ENCODE measurements around the gene RGL4. TPM values are rescaled to one million over a fixed set of nuclear protein-coding genes. Genes with fewer than 3 reads are reported as not detected.
A peak's percentile ranks its signal among the peaks of the same experiment; 100 is the strongest.

Gene RGL4
- total RNA-seq, 2 experiments from 2014 or later: 24.6 to 24.8 TPM

DNA sequence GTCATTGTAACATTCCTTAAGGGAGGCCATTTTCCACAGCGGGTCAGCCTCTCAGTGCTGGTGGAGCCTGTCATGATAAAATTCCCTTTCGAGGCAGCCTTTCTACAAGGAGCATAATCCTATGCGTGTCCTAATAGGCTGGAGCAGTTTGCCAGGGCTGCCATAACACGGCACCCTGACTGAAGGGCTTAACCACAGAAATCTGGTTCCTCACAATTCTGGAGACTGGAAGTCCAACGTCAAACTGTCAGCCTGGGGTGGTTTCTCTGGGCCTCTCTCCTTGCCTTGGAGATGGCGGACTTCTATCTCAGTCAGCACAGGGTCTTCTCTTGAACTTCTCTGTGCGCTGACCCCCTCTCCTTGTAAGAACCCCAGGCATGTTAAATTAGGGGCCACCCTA, 1.4 kb upstream of the RGL4 start:
- ATAC-seq (ENCODE audit: poor library complexity) (no peak), DNase-seq (no peak)
- ChIA-PET POLR2A (no interaction called here), CTCF (no interaction called here)
- H3K27me3 ChIP-seq (ENCODE audit: control insufficient read depth in 1 of 2, insufficient read depth in 2 of 2, low read length in 2 of 2): no peaks in the 10 kb centered on the region
- intact Hi-C loops (cut with DNase I, micrococcal nuclease): no loop called here
- Mint-ChIP-seq H3K36me3 (ENCODE audit: low read depth) (peaks cover 35% of the 10 kb centered on the region), H3K4me3 (no peak overlapping the region), H3K4me1 (ENCODE audit: low read depth) (peaks cover 6% of the 10 kb centered on the region), H3K9me3 (no peaks in the 10 kb centered on the region), H3K27me3 (no peaks in the 10 kb centered on the region), H3K27ac (no peak overlapping the region)
- H3K9me3 ChIP-seq (ENCODE audit: control insufficient read depth in 1 of 2, insufficient read depth in 1 of 2, low read length in 2 of 2): no peaks in the 10 kb centered on the region
- TF ChIP-seq, protein P1, sequence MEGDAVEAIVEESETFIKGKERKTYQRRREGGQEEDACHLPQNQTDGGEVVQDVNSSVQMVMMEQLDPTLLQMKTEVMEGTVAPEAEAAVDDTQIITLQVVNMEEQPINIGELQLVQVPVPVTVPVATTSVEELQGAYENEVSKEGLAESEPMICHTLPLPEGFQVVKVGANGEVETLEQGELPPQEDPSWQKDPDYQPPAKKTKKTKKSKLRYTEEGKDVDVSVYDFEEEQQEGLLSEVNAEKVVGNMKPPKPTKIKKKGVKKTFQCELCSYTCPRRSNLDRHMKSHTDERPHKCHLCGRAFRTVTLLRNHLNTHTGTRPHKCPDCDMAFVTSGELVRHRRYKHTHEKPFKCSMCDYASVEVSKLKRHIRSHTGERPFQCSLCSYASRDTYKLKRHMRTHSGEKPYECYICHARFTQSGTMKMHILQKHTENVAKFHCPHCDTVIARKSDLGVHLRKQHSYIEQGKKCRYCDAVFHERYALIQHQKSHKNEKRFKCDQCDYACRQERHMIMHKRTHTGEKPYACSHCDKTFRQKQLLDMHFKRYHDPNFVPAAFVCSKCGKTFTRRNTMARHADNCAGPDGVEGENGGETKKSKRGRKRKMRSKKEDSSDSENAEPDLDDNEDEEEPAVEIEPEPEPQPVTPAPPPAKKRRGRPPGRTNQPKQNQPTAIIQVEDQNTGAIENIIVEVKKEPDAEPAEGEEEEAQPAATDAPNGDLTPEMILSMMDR (IDR thresholded peaks at IDR 0.05): no peak
- peaks cover 24% of the 10 kb centered on the region for H3K36me3 ChIP-seq (ENCODE audit: insufficient read depth, low read length)
- H3K27ac ChIP-seq (ENCODE audit: low read depth in 1 of 2, low read length in 2 of 2): no peak overlapping the region
- peaks cover 8% of the 10 kb centered on the region for H3K4me1 ChIP-seq (ENCODE audit: insufficient read depth, low read length)
- no peak overlapping the region for H3K4me3 ChIP-seq (ENCODE audit: low read length)

- ChIA-PET POLR2A (interaction anchor here (1.1 kb wide), 1 partner anchor 95 kb away, joined by 3 read pairs; the partner anchor contains the start of gene SMARCB1), CTCF (no interaction called here)
- Mint-ChIP-seq H3K9me3 (no peaks in the 10 kb centered on the region), H3K27me3 (no peaks in the 10 kb centered on the region), H3K4me3 (no peak overlapping the region), H3K4me1 (ENCODE audit: low read depth) (peaks cover 27% of the 10 kb centered on the region), H3K36me3 (ENCODE audit: low read depth) (peaks cover 47% of the 10 kb centered on the region), H3K27ac (peak overlapping the region; percentile 62)
- no peak for ATAC-seq (ENCODE audit: poor library complexity)
- intact Hi-C loops (cut with DNase I, micrococcal nuclease): loop anchor here in 1 of 2 experiments (10.0 kb wide), 1 partner anchor 547 kb away; the partner anchor contains the start of genes RAB36 and RSPH14
- H3K9me3 ChIP-seq (ENCODE audit: control insufficient read depth in 1 of 2, insufficient read depth in 1 of 2, low read length in 2 of 2): no peaks in the 10 kb centered on the region
- peaks cover 33% of the 10 kb centered on the region for H3K4me1 ChIP-seq (ENCODE audit: insufficient read depth, low read length)
- DNase-seq: no peak
- no peak overlapping the region for H3K27ac ChIP-seq (ENCODE audit: low read depth in 1 of 2, low read length in 2 of 2)
- TF ChIP-seq, protein P1 (IDR thresholded peaks at IDR 0.05): no peak
- H3K4me3 ChIP-seq (ENCODE audit: low read length): no peak overlapping the region
- H3K27me3 ChIP-seq (ENCODE audit: control insufficient read depth in 1 of 2, insufficient read depth in 2 of 2, low read length in 2 of 2): no peaks in the 10 kb centered on the region
- peaks cover 31% of the 10 kb centered on the region for H3K36me3 ChIP-seq (ENCODE audit: insufficient read depth, low read length)
These were observed 1.1 kb downstream of the RGL4 start for GRCh38 chr22:23691748-23692423.

DNA sequence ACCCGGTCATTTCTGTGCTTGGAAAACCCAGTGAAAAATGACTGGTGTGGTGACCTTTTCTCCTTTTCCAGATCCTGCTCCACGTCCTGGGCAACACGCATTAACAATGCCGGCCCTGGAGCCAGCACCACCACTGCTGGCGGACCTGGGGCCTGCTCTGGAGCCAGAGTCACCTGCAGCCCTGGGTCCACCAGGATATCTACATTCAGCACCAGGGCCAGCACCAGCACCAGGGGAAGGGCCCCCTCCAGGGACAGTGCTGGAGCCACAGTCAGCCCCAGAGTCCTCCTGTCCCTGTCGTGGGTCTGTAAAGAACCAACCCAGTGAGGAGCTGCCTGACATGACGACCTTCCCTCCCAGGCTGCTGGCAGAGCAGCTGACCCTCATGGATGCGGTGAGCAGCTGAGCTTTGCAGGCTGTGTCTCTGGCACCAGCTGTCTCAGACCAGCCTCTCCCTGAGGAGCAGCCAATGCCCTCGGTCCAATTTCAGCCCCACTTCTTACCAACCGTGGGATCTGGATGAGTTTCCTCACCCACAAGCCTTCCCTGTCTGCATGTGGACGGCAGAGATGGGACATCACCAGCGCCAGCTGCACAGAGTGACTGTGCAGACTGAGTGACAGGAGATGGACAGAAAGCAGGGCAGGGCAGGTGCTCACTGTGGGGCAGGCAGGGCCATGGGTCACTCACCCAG, 1.9 kb downstream of the RGL4 start:
- intact Hi-C loops (cut with DNase I, micrococcal nuclease): loop anchor here in 1 of 2 experiments (10.0 kb wide), 1 partner anchor 548 kb away; the partner anchor contains the start of genes RAB36 and RSPH14
- peak overlapping the region; percentile 25 for H3K4me3 Mint-ChIP-seq
- Histone ChIP-seq H3K36me3 (ENCODE audit: insufficient read depth, low read length) (peaks cover 31% of the 10 kb centered on the region), H3K27me3 (ENCODE audit: control insufficient read depth in 1 of 2, insufficient read depth in 2 of 2, low read length in 2 of 2) (no peaks in the 10 kb centered on the region), H3K4me1 (ENCODE audit: insufficient read depth, low read length) (peaks cover 42% of the 10 kb centered on the region), H3K9me3 (ENCODE audit: control insufficient read depth in 1 of 2, insufficient read depth in 1 of 2, low read length in 2 of 2) (no peaks in the 10 kb centered on the region), H3K4me3 (ENCODE audit: low read length) (no peak overlapping the region), H3K27ac (ENCODE audit: low read depth in 1 of 2, low read length in 2 of 2) (no peak overlapping the region)
- no peak for ATAC-seq (ENCODE audit: poor library complexity)
- no peaks in the 10 kb centered on the region for H3K27me3 Mint-ChIP-seq
- ChIA-PET POLR2A (no interaction called here), CTCF (no interaction called here)
- DNase-seq: no peak
- H3K27ac Mint-ChIP-seq: peak overlapping the region; percentile 97
- TF ChIP-seq, protein P1 (IDR thresholded peaks at IDR 0.05): no peak
- peaks cover 52% of the 10 kb centered on the region for H3K36me3 Mint-ChIP-seq (ENCODE audit: low read depth)
- H3K9me3 Mint-ChIP-seq: no peaks in the 10 kb centered on the region
- peaks cover 35% of the 10 kb centered on the region for H3K4me1 Mint-ChIP-seq (ENCODE audit: low read depth)
